ENCODE results near the gene KCNIP4. TPM values are rescaled to one million over a fixed set of nuclear protein-coding genes. Genes with fewer than 3 reads are reported as not detected.

The KCNIP4 gene
- total and polyA plus RNA-seq, 2 of the 4 experiments (the other 2 are of a cell fraction): not detected

DNA sequence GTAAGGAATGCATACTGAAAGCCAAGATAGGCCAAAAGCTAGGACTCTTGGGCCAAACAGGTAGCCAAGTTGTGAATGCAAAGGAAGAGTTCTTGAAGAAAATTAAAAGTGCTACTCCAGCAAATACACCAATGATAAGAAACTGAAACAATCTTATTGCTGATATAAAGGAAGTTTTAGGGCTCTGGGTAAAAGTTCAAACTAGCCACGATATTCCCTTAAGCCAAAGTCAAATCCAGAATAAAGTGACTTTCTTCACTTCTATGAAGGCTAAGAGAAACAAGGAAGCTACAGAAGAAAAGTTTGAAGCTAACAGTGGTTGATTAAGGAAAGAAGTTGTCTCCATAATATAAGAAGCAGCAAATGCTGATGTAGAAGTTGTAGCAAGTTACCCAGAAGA lies 850.7 kb downstream of the KCNIP4 start:
- H3K9me1 ChIP-seq (ENCODE audit: insufficient read depth, low read length): no peaks in the 10 kb centered on the region
- H3K4ac ChIP-seq (ENCODE audit: low read depth, low read length): no peak overlapping the region
- H2AK9ac ChIP-seq (replicated peaks; ENCODE audit: low read depth, low read length, poor library complexity): no peak overlapping the region
- no peak overlapping the region for H2BK15ac ChIP-seq (ENCODE audit: low read depth, low read length)
- no peak overlapping the region for H3K56ac ChIP-seq (ENCODE audit: extremely low read depth, insufficient read depth, low read length)
- H4K5ac ChIP-seq (ENCODE audit: low read depth, low read length): no peak overlapping the region
- dilution Hi-C loops (cut with HindIII; ENCODE audit: low sequenced_read_pairs, unreplicated experiment) (no loop called here), intact Hi-C loops (cut with micrococcal nuclease) (no loop called here), in situ Hi-C loops (cut with MboI; ENCODE audit: low sequenced_read_pairs) (no loop called here)
- no peak overlapping the region for H4K8ac ChIP-seq (ENCODE audit: low read depth in 2 of 2, low read length in 2 of 2)
- H3K4me2 ChIP-seq (ENCODE audit: low read depth, low read length): no peak overlapping the region
- H3K27ac ChIP-seq (ENCODE audit: insufficient read depth, low read length): no peak overlapping the region
- no peak overlapping the region for H2AK5ac ChIP-seq (ENCODE audit: low read depth, low read length)
- POLR2A ChIA-PET (ENCODE audit: unreplicated experiment): no interaction called here
- no peak overlapping the region for H2BK20ac ChIP-seq (ENCODE audit: low read depth, low read length)
- no peak overlapping the region for H3K4me3 ChIP-seq (ENCODE audit: insufficient read depth, low read depth, low read length)
- H3K23ac ChIP-seq (ENCODE audit: low read depth, low read length): no peak overlapping the region
- DNase-seq: no peak
- no peaks in the 10 kb centered on the region for H3K27me3 ChIP-seq (ENCODE audit: control insufficient read depth, insufficient read depth, low read length)
- BruUV-seq (replicated peaks): no TSS peak
- no peaks in the 10 kb centered on the region for H4K20me1 ChIP-seq (ENCODE audit: insufficient read depth, low read length)
- no peak overlapping the region for H3K18ac ChIP-seq (ENCODE audit: low read depth, low read length)
- WGBS, 2 experiments (ENCODE audit: extremely low coverage in 2 of 2, insufficient read length in 1 of 2): no CpG with 5 or more reads among the region's 1 CpG
- TF ChIP-seq FOS (IDR thresholded peaks at IDR 0.05; ENCODE audit: low read depth, low read length): no peak
- TF ChIP-seq, protein P1, sequence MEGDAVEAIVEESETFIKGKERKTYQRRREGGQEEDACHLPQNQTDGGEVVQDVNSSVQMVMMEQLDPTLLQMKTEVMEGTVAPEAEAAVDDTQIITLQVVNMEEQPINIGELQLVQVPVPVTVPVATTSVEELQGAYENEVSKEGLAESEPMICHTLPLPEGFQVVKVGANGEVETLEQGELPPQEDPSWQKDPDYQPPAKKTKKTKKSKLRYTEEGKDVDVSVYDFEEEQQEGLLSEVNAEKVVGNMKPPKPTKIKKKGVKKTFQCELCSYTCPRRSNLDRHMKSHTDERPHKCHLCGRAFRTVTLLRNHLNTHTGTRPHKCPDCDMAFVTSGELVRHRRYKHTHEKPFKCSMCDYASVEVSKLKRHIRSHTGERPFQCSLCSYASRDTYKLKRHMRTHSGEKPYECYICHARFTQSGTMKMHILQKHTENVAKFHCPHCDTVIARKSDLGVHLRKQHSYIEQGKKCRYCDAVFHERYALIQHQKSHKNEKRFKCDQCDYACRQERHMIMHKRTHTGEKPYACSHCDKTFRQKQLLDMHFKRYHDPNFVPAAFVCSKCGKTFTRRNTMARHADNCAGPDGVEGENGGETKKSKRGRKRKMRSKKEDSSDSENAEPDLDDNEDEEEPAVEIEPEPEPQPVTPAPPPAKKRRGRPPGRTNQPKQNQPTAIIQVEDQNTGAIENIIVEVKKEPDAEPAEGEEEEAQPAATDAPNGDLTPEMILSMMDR (conservative IDR thresholded peaks at IDR 0.05; ENCODE audit: low read depth, low read length): no peak
- no peak for TF ChIP-seq NFE2L2 (IDR thresholded peaks at IDR 0.05; ENCODE audit: low read depth, low read length)
- TF ChIP-seq, protein P2, sequence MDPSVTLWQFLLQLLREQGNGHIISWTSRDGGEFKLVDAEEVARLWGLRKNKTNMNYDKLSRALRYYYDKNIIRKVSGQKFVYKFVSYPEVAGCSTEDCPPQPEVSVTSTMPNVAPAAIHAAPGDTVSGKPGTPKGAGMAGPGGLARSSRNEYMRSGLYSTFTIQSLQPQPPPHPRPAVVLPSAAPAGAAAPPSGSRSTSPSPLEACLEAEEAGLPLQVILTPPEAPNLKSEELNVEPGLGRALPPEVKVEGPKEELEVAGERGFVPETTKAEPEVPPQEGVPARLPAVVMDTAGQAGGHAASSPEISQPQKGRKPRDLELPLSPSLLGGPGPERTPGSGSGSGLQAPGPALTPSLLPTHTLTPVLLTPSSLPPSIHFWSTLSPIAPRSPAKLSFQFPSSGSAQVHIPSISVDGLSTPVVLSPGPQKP (IDR thresholded peaks at IDR 0.05; ENCODE audit: borderline replicate concordance, low read depth, low read length): no peak
- no peak for TF ChIP-seq RCOR1 (IDR thresholded peaks at IDR 0.05; ENCODE audit: insufficient replicate concordance, low read length)
- no peak for TF ChIP-seq RFX5 (IDR thresholded peaks at IDR 0.05; ENCODE audit: low read depth, low read length)
- no peak for TF ChIP-seq POLR2A (IDR thresholded peaks at IDR 0.05; ENCODE audit: low read depth, low read length)
- no peak for TF ChIP-seq MXI1 (IDR thresholded peaks at IDR 0.05; ENCODE audit: borderline replicate concordance, low read depth, low read length)
- no peak for TF ChIP-seq MAZ (IDR thresholded peaks at IDR 0.05; ENCODE audit: borderline replicate concordance, low read depth, low read length)
- TF ChIP-seq BHLHE40 (IDR thresholded peaks at IDR 0.05; ENCODE audit: low read depth, low read length): no peak
- no peak for TF ChIP-seq SMC3 (IDR thresholded peaks at IDR 0.05; ENCODE audit: low read depth, low read length)
- TF ChIP-seq CHD1 (IDR thresholded peaks at IDR 0.05; ENCODE audit: low read depth, low read length): no peak
- no peaks in the 10 kb centered on the region for H3K4me1 ChIP-seq (ENCODE audit: control insufficient read depth, insufficient read depth, low read length)
- no peak overlapping the region for H2BK5ac ChIP-seq (ENCODE audit: low read depth, low read length, poor library complexity, severe bottlenecking)
- H3K14ac ChIP-seq (replicated peaks; ENCODE audit: low read depth, low read length): no peak overlapping the region
- CTCF ChIA-PET: no interaction called here
- ATAC-seq (ENCODE audit: low read depth): no peak
- H3K79me1 ChIP-seq (ENCODE audit: low read depth in 1 of 2, low read length in 2 of 2): no peaks in the 10 kb centered on the region
- H3K9ac ChIP-seq (ENCODE audit: low read depth, low read length): no peak overlapping the region
- H3K9me3 ChIP-seq (ENCODE audit: control insufficient read depth, insufficient read depth, low read length): no peaks in the 10 kb centered on the region
- H2BK120ac ChIP-seq (ENCODE audit: low read depth, low read length): no peak overlapping the region
- no peak overlapping the region for H2AFZ ChIP-seq (replicated peaks; ENCODE audit: low read length, poor library complexity)
- H4K91ac ChIP-seq (ENCODE audit: insufficient read depth, low read depth, low read length): no peak overlapping the region
- H3K36me3 ChIP-seq (ENCODE audit: control insufficient read depth, insufficient read depth, low read length): no peaks in the 10 kb centered on the region
